K562 (cell line): ENCODE results near the gene CD19. TPM values are rescaled to one million over a fixed set of nuclear protein-coding genes. Genes with fewer than 3 reads are reported as not detected.

Source experiments
- HDAC1 ChIP-seq, 2 experiments: fragments of 450-650 bp; IDR thresholded peaks; 2 replicates each; pipeline ENCODE4 v1.6.1; 2016 to 2017; ENCODE audit warnings: inconsistent platforms in 1 of 2, mild to moderate bottlenecking in 1 of 2, moderate library complexity in 1 of 2
- HLTF ChIP-seq: fragments of 450-650 bp; IDR thresholded peaks from 2 replicates; pipeline ENCODE4 v1.6.1; 2016
- MCM5 ChIP-seq: fragments of 450-650 bp; IDR thresholded peaks from 2 replicates; pipeline ENCODE4 v1.6.1; 2016; ENCODE audit warnings: low read depth
- POLR2AphosphoS5 ChIP-seq: IDR thresholded peaks from 2 replicates; pipeline ENCODE4 v1.6.1; 2011; ENCODE audit warnings: mild to moderate bottlenecking, low read depth, low read length, moderate library complexity; ENCODE audit not compliant: control insufficient read depth, insufficient read depth
- SREBF2 ChIP-seq: sonication (generic); formaldehyde crosslinking; IDR thresholded peaks from 2 replicates; pipeline ENCODE4 v1.4.0; 2020; ENCODE audit warnings: mild to moderate bottlenecking, missing genetic modification reagents
- SRSF9 ChIP-seq: fragments of 200-400 bp; formaldehyde crosslinking; IDR thresholded peaks from 2 replicates; pipeline ENCODE4 v1.6.1; 2017; ENCODE audit warnings: low read depth, low read length, borderline replicate concordance
- THAP7 ChIP-seq: fragments of 250-450 bp; sonication (Bioruptor Pico); IDR thresholded peaks from 2 replicates; pipeline ENCODE4 v1.5.0; 2021
- XRCC4 ChIP-seq: IDR thresholded peaks from one replicate; pipeline ENCODE4 v1.6.1; 2011; ENCODE audit not compliant: insufficient read depth, insufficient read length; ENCODE audit errors: extremely low read depth
- ZBTB1 ChIP-seq: sonication (generic); formaldehyde crosslinking; IDR thresholded peaks from 2 replicates; pipeline ENCODE4 v1.8.1; 2023; ENCODE audit warnings: missing genetic modification reagents, low read depth, mild to moderate bottlenecking, borderline replicate concordance
- ZC3H4 ChIP-seq: sonication (generic); formaldehyde crosslinking; IDR thresholded peaks from 2 replicates; pipeline ENCODE4 v1.9.0; 2021; ENCODE audit warnings: missing genetic modification reagents, borderline replicate concordance
- polyA plus RNA-seq, 8 experiments: library from polyadenylated mRNA; depleted of rRNA in 4 of 8; stranded (reverse) in 5 of 8; unstranded in 3 of 8; fragments of >200 nt; fragmentation: Nextera tagmentation in 2 of 8; fragmentation: Illumina TruSeq in 1 of 8; extraction: Ambion mirVana in 2 of 8; extraction: Trizol in 1 of 8; gene quantifications; 2 replicates each; pipeline versions ENCODE4 v1.2.1 to v1.2.3, GENCODE V29; 2011 to 2014; ENCODE audit warnings: inconsistent platforms in 1 of 8, missing spikeins in 1 of 8
- total RNA-seq, 7 experiments: library from RNA; depleted of rRNA in 6 of 7; stranded (reverse); fragments of >200 nt in 6 of 7; fragmentation: Illumina TruSeq in 2 of 7; extraction: Trizol in 2 of 7; gene quantifications; 2 replicates each; pipeline versions ENCODE4 v1.2.1 to v1.2.3, GENCODE V29; 2011 to 2021; ENCODE audit warnings: low replicate concordance in 1 of 7
- TF ChIP-seq, protein P1 (sequence below): fragments of 450-650 bp; IDR thresholded peaks from 2 replicates; pipeline ENCODE4 v1.6.1; 2016; ENCODE audit warnings: mild to moderate bottlenecking
- TF ChIP-seq, protein P2 (sequence below): fragments of 250-450 bp; sonication (Bioruptor Pico); IDR thresholded peaks from 2 replicates; pipeline ENCODE4 v1.5.0; 2021; ENCODE audit warnings: mild to moderate bottlenecking, moderate library complexity
- TF ChIP-seq, protein P3 (sequence below), 3 experiments: IDR thresholded peaks in 2 of 3; conservative IDR thresholded peaks in 1 of 3; 2 replicates each; pipeline ENCODE4 v1.5.1; 2011 to 2012; ENCODE audit warnings: low read length in 3 of 3, mild to moderate bottlenecking in 3 of 3, control low read depth in 2 of 3, improper control_type of control experiment in 1 of 3, inconsistent platforms in 1 of 3, low read depth in 1 of 3, mixed read lengths in 1 of 3, moderate library complexity in 1 of 3; ENCODE audit not compliant: insufficient read depth in 2 of 3
- TF ChIP-seq, protein P4 (sequence below): fragments of 250-450 bp; sonication (Bioruptor Pico); IDR thresholded peaks from 2 replicates; pipeline ENCODE4 v1.5.0; 2020; ENCODE audit warnings: mild to moderate bottlenecking
- TF ChIP-seq, protein P5 (sequence below): fragments of 450-650 bp; formaldehyde crosslinking; IDR thresholded peaks from 2 replicates; pipeline ENCODE4 v1.4.0; 2020; ENCODE audit warnings: mild to moderate bottlenecking, moderate library complexity

Gene CD19
- total and polyA plus RNA-seq, 9 of the 15 experiments (the other 6 are each of a cell fraction or from before 2014, with no cell fraction given), result 0.27 to 3.7 (median 2.0) TPM; not detected in 1

DNA sequence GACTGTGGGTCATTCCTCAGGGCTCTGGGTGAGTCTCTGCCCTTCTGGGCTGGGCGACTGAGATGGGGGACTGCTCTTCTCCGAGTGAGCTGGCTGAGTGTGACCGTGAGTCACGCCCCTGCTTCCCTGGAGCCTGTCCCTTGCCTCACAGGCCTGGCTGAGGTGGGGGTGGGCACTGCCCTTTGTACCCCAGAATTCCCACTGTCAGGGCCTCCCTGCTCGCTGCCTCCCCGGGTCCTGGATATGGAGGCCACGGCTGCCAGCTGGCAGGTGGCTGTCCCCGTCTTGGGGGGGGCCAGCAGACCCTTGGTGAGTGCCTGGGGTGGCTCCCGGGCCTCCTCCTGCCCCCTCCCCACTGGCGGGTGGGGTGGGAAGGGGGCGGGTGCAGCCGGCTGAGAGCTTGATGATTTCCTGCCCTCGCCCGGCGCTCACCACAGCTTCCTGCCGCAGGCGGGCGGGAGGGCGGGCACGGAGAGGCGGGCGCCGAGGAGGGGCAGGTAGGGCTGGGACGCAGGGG, 52.9 kb downstream of the CD19 start, which contains the start of gene LAT (continued):
- TF ChIP-seq, protein P1, sequence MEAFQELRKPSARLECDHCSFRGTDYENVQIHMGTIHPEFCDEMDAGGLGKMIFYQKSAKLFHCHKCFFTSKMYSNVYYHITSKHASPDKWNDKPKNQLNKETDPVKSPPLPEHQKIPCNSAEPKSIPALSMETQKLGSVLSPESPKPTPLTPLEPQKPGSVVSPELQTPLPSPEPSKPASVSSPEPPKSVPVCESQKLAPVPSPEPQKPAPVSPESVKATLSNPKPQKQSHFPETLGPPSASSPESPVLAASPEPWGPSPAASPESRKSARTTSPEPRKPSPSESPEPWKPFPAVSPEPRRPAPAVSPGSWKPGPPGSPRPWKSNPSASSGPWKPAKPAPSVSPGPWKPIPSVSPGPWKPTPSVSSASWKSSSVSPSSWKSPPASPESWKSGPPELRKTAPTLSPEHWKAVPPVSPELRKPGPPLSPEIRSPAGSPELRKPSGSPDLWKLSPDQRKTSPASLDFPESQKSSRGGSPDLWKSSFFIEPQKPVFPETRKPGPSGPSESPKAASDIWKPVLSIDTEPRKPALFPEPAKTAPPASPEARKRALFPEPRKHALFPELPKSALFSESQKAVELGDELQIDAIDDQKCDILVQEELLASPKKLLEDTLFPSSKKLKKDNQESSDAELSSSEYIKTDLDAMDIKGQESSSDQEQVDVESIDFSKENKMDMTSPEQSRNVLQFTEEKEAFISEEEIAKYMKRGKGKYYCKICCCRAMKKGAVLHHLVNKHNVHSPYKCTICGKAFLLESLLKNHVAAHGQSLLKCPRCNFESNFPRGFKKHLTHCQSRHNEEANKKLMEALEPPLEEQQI, result no peak
- TF ChIP-seq SRSF9 (no peak), THAP7 (no peak), HDAC1 (IDR thresholded peaks at IDR 0.05) (no peak), ZC3H4 (CRISPR knock-in tag) (no peak), MCM5 (no peak), HLTF (no peak), SREBF2 (CRISPR knock-in tag) (no peak), ZBTB1 (CRISPR knock-in tag) (no peak), POLR2AphosphoS5 (no peak), XRCC4 (no peak)
- TF ChIP-seq, protein P2, sequence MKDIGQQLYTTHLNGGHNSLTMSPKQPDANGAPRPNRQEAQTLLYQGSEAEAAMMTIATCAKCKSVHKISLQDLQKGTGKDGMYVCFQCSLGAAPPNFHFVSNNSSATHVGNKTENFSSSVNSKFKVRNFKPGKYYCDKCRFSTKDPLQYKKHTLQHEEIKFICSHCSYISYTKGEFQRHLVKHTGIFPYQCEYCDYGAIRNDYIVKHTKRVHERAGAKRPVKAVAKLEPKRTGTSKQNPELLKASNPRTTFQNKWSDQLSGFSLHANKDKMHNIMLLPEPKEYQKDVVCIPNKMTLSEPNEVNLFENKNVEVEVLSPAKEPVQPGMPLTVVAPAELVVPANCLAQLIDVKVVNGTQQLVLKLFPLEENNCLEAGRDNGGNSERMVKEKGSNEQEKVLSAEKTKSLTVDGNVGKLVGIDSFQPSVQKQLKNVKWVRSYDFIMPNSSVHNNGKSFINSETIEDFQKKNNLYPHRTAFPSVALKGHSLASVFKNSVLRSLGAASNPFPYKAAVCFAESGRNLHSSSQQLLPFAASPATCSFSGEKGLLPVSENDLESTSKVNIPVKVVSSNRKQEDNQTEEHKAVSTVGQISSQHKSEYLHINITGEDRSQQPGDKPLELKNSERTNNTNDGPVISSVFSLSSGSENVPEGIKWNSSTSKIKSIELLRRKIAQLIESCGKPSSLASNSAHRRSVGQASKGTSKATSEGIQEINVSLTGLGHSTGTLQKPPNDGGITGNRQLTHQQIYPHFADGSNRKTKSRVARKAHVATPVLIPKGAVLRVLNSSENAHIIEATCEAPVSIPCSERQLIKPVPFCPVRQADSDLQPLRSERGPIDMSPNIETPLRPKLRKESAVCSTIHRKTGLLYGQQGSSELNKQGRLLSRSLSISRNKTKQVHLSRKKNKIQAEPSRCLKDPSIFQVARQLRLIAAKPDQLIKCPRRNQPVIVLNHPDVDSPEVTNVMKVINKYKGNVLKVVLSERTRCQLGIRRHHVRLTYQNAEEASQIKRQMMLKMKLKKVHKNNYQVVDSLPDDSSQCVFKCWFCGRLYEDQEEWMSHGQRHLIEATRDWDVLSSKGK, result no peak
- TF ChIP-seq, protein P3, sequence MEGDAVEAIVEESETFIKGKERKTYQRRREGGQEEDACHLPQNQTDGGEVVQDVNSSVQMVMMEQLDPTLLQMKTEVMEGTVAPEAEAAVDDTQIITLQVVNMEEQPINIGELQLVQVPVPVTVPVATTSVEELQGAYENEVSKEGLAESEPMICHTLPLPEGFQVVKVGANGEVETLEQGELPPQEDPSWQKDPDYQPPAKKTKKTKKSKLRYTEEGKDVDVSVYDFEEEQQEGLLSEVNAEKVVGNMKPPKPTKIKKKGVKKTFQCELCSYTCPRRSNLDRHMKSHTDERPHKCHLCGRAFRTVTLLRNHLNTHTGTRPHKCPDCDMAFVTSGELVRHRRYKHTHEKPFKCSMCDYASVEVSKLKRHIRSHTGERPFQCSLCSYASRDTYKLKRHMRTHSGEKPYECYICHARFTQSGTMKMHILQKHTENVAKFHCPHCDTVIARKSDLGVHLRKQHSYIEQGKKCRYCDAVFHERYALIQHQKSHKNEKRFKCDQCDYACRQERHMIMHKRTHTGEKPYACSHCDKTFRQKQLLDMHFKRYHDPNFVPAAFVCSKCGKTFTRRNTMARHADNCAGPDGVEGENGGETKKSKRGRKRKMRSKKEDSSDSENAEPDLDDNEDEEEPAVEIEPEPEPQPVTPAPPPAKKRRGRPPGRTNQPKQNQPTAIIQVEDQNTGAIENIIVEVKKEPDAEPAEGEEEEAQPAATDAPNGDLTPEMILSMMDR (IDR thresholded peaks at IDR 0.05 in 2 of 3, conservative IDR thresholded peaks at IDR 0.05 in 1 of 3; ENCODE audit: insufficient read depth in 2 of 3, low read depth in 1 of 3, low read length in 3 of 3), result no peak
- TF ChIP-seq, protein P4, sequence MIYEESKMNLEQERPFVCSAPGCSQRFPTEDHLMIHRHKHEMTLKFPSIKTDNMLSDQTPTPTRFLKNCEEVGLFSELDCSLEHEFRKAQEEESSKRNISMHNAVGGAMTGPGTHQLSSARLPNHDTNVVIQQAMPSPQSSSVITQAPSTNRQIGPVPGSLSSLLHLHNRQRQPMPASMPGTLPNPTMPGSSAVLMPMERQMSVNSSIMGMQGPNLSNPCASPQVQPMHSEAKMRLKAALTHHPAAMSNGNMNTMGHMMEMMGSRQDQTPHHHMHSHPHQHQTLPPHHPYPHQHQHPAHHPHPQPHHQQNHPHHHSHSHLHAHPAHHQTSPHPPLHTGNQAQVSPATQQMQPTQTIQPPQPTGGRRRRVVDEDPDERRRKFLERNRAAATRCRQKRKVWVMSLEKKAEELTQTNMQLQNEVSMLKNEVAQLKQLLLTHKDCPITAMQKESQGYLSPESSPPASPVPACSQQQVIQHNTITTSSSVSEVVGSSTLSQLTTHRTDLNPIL, result no peak
- TF ChIP-seq, protein P5, sequence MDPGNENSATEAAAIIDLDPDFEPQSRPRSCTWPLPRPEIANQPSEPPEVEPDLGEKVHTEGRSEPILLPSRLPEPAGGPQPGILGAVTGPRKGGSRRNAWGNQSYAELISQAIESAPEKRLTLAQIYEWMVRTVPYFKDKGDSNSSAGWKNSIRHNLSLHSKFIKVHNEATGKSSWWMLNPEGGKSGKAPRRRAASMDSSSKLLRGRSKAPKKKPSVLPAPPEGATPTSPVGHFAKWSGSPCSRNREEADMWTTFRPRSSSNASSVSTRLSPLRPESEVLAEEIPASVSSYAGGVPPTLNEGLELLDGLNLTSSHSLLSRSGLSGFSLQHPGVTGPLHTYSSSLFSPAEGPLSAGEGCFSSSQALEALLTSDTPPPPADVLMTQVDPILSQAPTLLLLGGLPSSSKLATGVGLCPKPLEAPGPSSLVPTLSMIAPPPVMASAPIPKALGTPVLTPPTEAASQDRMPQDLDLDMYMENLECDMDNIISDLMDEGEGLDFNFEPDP (CRISPR knock-in tag), result no peak
